C4-2B (cell line): ENCODE results near the gene ARHGEF19.

Experiments used
- ZFX ChIP-seq: fragments of 450-650 bp; IDR thresholded peaks from 2 replicates; pipeline ENCODE4 v1.6.1; 2017
- TF ChIP-seq, protein P1 (sequence below): fragments of 450-650 bp; conservative IDR thresholded peaks from 2 replicates; pipeline ENCODE4 v1.5.1; 2017; ENCODE audit warnings: mild to moderate bottlenecking

DNA sequence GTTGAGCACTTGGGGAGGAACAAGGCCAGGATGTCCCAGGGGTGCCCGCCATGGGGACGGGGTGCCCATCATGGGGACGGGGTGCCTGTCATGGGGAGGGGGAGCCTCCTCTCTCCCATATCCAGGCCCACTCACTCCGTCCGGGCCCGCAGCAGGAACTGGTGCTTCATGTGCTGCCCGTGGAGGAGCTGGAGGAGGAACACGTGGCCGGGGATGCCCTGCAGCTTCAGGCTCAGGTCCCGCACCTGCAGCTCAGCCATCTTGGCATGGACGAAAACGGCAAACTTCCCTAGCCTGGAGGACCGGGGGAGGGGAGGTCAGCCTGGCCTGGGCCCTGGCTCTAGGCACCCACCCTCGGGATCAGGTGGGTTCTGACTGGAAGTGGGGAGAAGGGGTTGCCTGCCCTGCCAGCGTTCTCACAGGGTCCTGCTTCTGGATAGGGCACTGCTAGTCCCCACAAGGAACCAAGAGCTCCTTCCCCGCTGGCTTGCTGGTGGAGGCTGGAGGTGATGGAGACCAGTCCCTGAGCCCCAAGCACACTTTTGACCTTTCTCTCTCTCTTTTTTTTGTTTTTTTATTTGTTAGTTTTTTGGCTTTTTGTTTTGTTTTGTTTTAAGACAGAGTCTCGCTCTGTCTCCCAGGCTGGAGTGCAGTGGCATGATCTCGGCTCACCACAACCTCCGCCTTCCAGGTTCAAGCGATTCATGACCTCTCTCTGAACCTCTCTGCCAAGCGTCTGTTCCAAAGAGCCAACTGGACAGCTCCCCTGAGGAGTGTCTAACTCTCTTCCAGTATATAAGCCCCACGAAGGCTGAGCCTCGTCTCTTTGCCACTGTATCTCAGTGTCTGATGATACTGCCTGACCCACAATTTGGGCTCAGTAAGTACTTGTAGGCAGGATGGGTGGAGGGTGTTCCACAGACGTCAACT, 9.9 kb downstream of the ARHGEF19 start:
- TF ChIP-seq, protein P1, sequence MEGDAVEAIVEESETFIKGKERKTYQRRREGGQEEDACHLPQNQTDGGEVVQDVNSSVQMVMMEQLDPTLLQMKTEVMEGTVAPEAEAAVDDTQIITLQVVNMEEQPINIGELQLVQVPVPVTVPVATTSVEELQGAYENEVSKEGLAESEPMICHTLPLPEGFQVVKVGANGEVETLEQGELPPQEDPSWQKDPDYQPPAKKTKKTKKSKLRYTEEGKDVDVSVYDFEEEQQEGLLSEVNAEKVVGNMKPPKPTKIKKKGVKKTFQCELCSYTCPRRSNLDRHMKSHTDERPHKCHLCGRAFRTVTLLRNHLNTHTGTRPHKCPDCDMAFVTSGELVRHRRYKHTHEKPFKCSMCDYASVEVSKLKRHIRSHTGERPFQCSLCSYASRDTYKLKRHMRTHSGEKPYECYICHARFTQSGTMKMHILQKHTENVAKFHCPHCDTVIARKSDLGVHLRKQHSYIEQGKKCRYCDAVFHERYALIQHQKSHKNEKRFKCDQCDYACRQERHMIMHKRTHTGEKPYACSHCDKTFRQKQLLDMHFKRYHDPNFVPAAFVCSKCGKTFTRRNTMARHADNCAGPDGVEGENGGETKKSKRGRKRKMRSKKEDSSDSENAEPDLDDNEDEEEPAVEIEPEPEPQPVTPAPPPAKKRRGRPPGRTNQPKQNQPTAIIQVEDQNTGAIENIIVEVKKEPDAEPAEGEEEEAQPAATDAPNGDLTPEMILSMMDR: no peak
- TF ChIP-seq ZFX: no peak
